Ishikawa (cell line): Measurements from ENCODE around the gene RPL15.

Source experiments
- CEBPB ChIP-seq: IDR thresholded peaks from 2 replicates; pipeline ENCODE4 v1.6.1; 2012
- CREB1 ChIP-seq: IDR thresholded peaks from 2 replicates; pipeline ENCODE4 v1.6.1; 2012; ENCODE audit warnings: low read depth
- EGR1 ChIP-seq: IDR thresholded peaks from 2 replicates; pipeline ENCODE4 v1.6.1; 2012
- EP300 ChIP-seq: IDR thresholded peaks from 2 replicates; pipeline ENCODE4 v1.6.1; 2012; ENCODE audit warnings: borderline replicate concordance
- FOXM1 ChIP-seq: IDR thresholded peaks from 2 replicates; pipeline ENCODE4 v1.6.1; 2012; ENCODE audit warnings: low read depth, borderline replicate concordance
- MAX ChIP-seq: IDR thresholded peaks from 2 replicates; pipeline ENCODE4 v1.6.1; 2012
- NFIC ChIP-seq: IDR thresholded peaks from 2 replicates; pipeline ENCODE4 v1.6.1; 2012
- RAD21 ChIP-seq: IDR thresholded peaks from 2 replicates; pipeline ENCODE4 v1.6.1; 2012; ENCODE audit warnings: low read depth
- REST ChIP-seq: IDR thresholded peaks from 2 replicates; pipeline ENCODE4 v1.6.1; 2012; ENCODE audit warnings: low read depth, mild to moderate bottlenecking
- TAF1 ChIP-seq: IDR thresholded peaks from 2 replicates; pipeline ENCODE4 v1.6.1; 2012; ENCODE audit warnings: low read depth, mild to moderate bottlenecking
- TCF12 ChIP-seq: IDR thresholded peaks from 2 replicates; pipeline ENCODE4 v1.6.1; 2012; ENCODE audit warnings: low read depth
- TEAD4 ChIP-seq: IDR thresholded peaks from 2 replicates; pipeline ENCODE4 v1.6.1; 2012
- USF1 ChIP-seq: IDR thresholded peaks from 2 replicates; pipeline ENCODE4 v1.6.1; 2012
- YY1 ChIP-seq: IDR thresholded peaks from 2 replicates; pipeline ENCODE4 v1.6.1; 2012; ENCODE audit warnings: low read depth
- ZBTB7A ChIP-seq: IDR thresholded peaks from 2 replicates; pipeline ENCODE4 v1.6.1; 2012; ENCODE audit warnings: low read depth

RPL15 gene

GRCh38 chr3:23919628-23920027, 2.7 kb downstream of the RPL15 start:
- TF ChIP-seq EGR1, result no peak

GRCh38 chr3:23920151-23920655, 3.3 kb downstream of the RPL15 start:
- no peak for TF ChIP-seq EGR1

GRCh38 chr3:23921052-23921511, 4.2 kb downstream of the RPL15 start:
- no peak for TF ChIP-seq RAD21
- TF ChIP-seq ZBTB7A, result no peak
- no peak for TF ChIP-seq REST
- no peak for TF ChIP-seq TAF1
- TF ChIP-seq EP300, result no peak
- no peak for TF ChIP-seq CEBPB
- TF ChIP-seq EGR1, result no peak
- no peak for TF ChIP-seq TEAD4
- no peak for TF ChIP-seq USF1
- TF ChIP-seq YY1, result no peak
- TF ChIP-seq NFIC, result no peak

- TF ChIP-seq REST, result no peak
- no peak for TF ChIP-seq TAF1
- no peak for TF ChIP-seq ZBTB7A
- TF ChIP-seq EP300, result peak; percentile 79
- TF ChIP-seq EGR1, result peak; percentile 67
- TF ChIP-seq YY1, result no peak
- TF ChIP-seq CEBPB, result no peak
- TF ChIP-seq RAD21, result 0 out of 2 replicates have a peak, but pooled peaks have one; percentile 8
- TF ChIP-seq TEAD4, result peak; percentile 90
- peak; percentile 58; the same call in 1 of the 2 replicates for TF ChIP-seq NFIC
- no peak for TF ChIP-seq USF1
- peak; percentile 53; the same call in 1 of the 2 replicates for TF ChIP-seq FOXM1
- TF ChIP-seq MAX, result no peak; the same call in 1 of the 2 replicates
- TF ChIP-seq TCF12, result peak; percentile 66; the same call in 1 of the 2 replicates
- TF ChIP-seq CREB1, result no peak
These were observed 6.9 kb downstream of the RPL15 start for GRCh38 chr3:23923786-23924185.

- TF ChIP-seq REST (no peak), NFIC (no peak), RAD21 (no peak), CREB1 (no peak), EGR1 (no peak), FOXM1 (no peak), USF1 (no peak), TAF1 (no peak), YY1 (no peak), MAX (no peak), EP300 (no peak), CEBPB (no peak), ZBTB7A (no peak), TEAD4 (no peak), TCF12 (no peak)
These were observed 9.3 kb downstream of the RPL15 start for GRCh38 chr3:23926246-23926645.
